Measurements from ENCODE around the gene CBX5. TPM values are rescaled to one million over a fixed set of nuclear protein-coding genes. Genes with fewer than 3 reads are reported as not detected.

The CBX5 gene
- total and polyA plus RNA-seq, 2 of the 8 experiments (the other 6 are each of a cell fraction or from before 2014, with no cell fraction given): 62.4 to 231 TPM

- TF ChIP-seq E2F6 (IDR thresholded peaks at IDR 0.05) (no peak), KDM1A (IDR thresholded peaks at IDR 0.05; ENCODE audit: borderline replicate concordance, low read length) (peak; percentile 9; the same call in 1 of the 2 replicates), EZH2 (IDR thresholded peaks at IDR 0.05; ENCODE audit: low read depth, low read length, severe bottlenecking) (no peak), JUND (IDR thresholded peaks at IDR 0.05; ENCODE audit: low read length) (no peak), CHD1 (IDR thresholded peaks at IDR 0.05; ENCODE audit: low read depth, low read length) (no peak), POLR2AphosphoS5 (IDR thresholded peaks at IDR 0.05; ENCODE audit: low read depth, low read length) (no peak), ZNF274 (IDR thresholded peaks at IDR 0.05; ENCODE audit: borderline replicate concordance, extremely low read depth, low read length) (no peak), CBX5 (IDR thresholded peaks at IDR 0.05; ENCODE audit: low read depth, low read length) (no peak), CEBPB (IDR thresholded peaks at IDR 0.05; ENCODE audit: low read depth, low read length) (no peak), RXRA (IDR thresholded peaks at IDR 0.05; ENCODE audit: insufficient read depth, low read depth, low read length) (no peak), NANOG (IDR thresholded peaks at IDR 0.05; ENCODE audit: insufficient read depth, low read depth, low read length, poor library complexity, severe bottlenecking) (no peak), CHD2 (IDR thresholded peaks at IDR 0.05; ENCODE audit: low read length) (0 out of 2 replicates have a peak, but pooled peaks have one; percentile 6), TBP (IDR thresholded peaks at IDR 0.05; ENCODE audit: low read depth, low read length) (peak; percentile 86), POLR2A (IDR thresholded peaks at IDR 0.05; ENCODE audit: control extremely low read depth in 1 of 2, low read depth in 2 of 2, low read length in 2 of 2) (peak in 1 of 2 experiments; percentile 67; a peak in 2 of 3 replicates), CREB1 (IDR thresholded peaks at IDR 0.05) (0 out of 2 replicates have a peak, but pooled peaks have one; percentile 6), TAF1 (IDR thresholded peaks at IDR 0.05; ENCODE audit: low read depth, low read length) (peak; percentile 56), SP2 (IDR thresholded peaks at IDR 0.05; ENCODE audit: low read length) (no peak), CTCF (IDR thresholded peaks at IDR 0.05; ENCODE audit: control extremely low read depth in 1 of 3, insufficient read depth in 1 of 3, low read depth in 1 of 3, low read length in 3 of 3) (peak in 2 of 3 experiments; percentile 21 to 35; a peak in 2 of 4 replicates), CBX8 (IDR thresholded peaks at IDR 0.05; ENCODE audit: borderline replicate concordance, low read depth, low read length) (no peak), HDAC6 (IDR thresholded peaks at IDR 0.05; ENCODE audit: low read depth, low read length) (no peak)
Observed at GRCh38 chr12:54300732-54301427, 21.0 kb upstream of the CBX5 start, which contains the start of gene NFE2 (continued).
